ENCODE results near the gene ATXN1.

GRCh38 chr6:16762550-16763477 is 1.6 kb upstream of the ATXN1 start:
- TF ChIP-seq GATA3 (IDR thresholded peaks at IDR 0.05; ENCODE audit: low read depth, low read length) (no peak), GATA2 (IDR thresholded peaks at IDR 0.05; ENCODE audit: low read depth, low read length) (no peak)
